Thyroid gland (tissue), 4 donors: ENCODE data around the gene DTX2. TPM values are rescaled to one million over a fixed set of nuclear protein-coding genes. Genes with fewer than 3 reads are reported as not detected.

Experiments
- small RNA-seq: library from RNA; depleted of rRNA; stranded (forward); fragments of <200 nt; gene quantifications from one replicate; pipeline ENCODE3, GENCODE V24; 2016
- total RNA-seq, 4 donors: library from RNA; depleted of rRNA; stranded (reverse); fragments of >200 nt; gene quantifications; one replicate each; pipeline ENCODE4 v1.2.3, GENCODE V29; 2016

Gene DTX2
- total RNA-seq, 4 donors from 2014 or later = 20.4 to 32.5 (median 25.2) TPM

Small RNA genes lying within 50 kb of the gene (small RNA-seq; reads per million reads assigned to genes)
- gene RF00019 = not detected

Other genes starting within 250 kb of the DTX2 start
- gene HSPB1, start 159.0 kb upstream of the DTX2 start, total RNA-seq = 100 to 1,000 TPM; 388 to 879 (median 551) TPM
- gene YWHAG, start 102.7 kb upstream of the DTX2 start, total RNA-seq = 10 to 100 TPM; 37.4 to 43.4 (median 41.4) TPM
- gene SSC4D, start 52.0 kb upstream of the DTX2 start, total RNA-seq = 10 to 100 TPM in 3 of 4 donors, 1 to 10 TPM in 1; 3.6 to 14.0 (median 13.4) TPM
- 1 to 10 TPM in 1 of 4 donors, under 1 TPM in 2, not detected in 1; 0.39 to 1.0 (median 0.94) TPM for gene ZP3, start 36.8 kb upstream of the DTX2 start, total RNA-seq
- 10 to 100 TPM in 1 of 4 donors, 1 to 10 TPM in 3; 1.0 to 10.8 (median 1.3) TPM for gene UPK3B, start 48.8 kb downstream of the DTX2 start, total RNA-seq
- gene SPDYE16, start 81.6 kb downstream of the DTX2 start, total RNA-seq = under 1 TPM in 2 of 4 donors, not detected in 2; 0.29 to 0.33 TPM
- 1 to 10 TPM; 2.7 to 5.3 (median 4.4) TPM for gene POMZP3, start 165.6 kb downstream of the DTX2 start, total RNA-seq